Motor neuron (in vitro differentiated cells): ENCODE results near the gene CERS1. TPM values are rescaled to one million over a fixed set of nuclear protein-coding genes. Genes with fewer than 3 reads are reported as not detected.
A peak's percentile ranks its signal among the peaks of the same experiment; 100 is the strongest.

Experiments used
- ATAC-seq, 8 experiments: fragments of 200-7000 bp; cut with Tn5 transposase; replicated peaks in 6 of 8; 2 replicates each; pipeline ENCODE4 v1.8.0; 2021; ENCODE audit warnings: mild to moderate bottlenecking in 8 of 8, moderate library complexity in 8 of 8
- H3K27ac ChIP-seq, 2 donors: fragments of 250-450 bp; sonication (Bioruptor Pico); 2 replicates each; pipeline ENCODE4 v1.9.0; 2021; ENCODE audit warnings: antibody characterized with exemption in 2 of 2, mild to moderate bottlenecking in 2 of 2, moderate library complexity in 1 of 2
- H3K4me1 ChIP-seq, 2 donors: fragments of 250-450 bp; sonication (Bioruptor Pico); replicated peaks in 1 of 2; 2 replicates each; pipeline ENCODE4 v1.6.1; 2021; ENCODE audit warnings: antibody characterized with exemption in 2 of 2, mild to moderate bottlenecking in 2 of 2, moderate library complexity in 1 of 2
- H3K4me3 ChIP-seq, 5 donors: fragments of 250-450 bp; sonication (Bioruptor Pico); 2 replicates each; pipeline ENCODE4 v1.9.0; 2021; ENCODE audit warnings: antibody characterized with exemption in 5 of 5, mild to moderate bottlenecking in 5 of 5, moderate library complexity in 4 of 5
- WGBS, 10 experiments: fragments of 450-650 bp; shearing (Covaris generic); methylation state at CpG; one replicate each; pipeline ENCODE4 v1.0.0; 2022; 5-methylcytosine and 5-hydroxymethylcytosine counted together
- in situ Hi-C, 9 experiments: fragments of 400-800 bp; cut with MboI; loops; one replicate each; pipeline ENCODE4 v1.15.0; 2021; ENCODE audit warnings: low sequenced_read_pairs in 9 of 9, low pct_unique_long_range_greater_than_20kb in 2 of 9; ENCODE audit not compliant: unreplicated experiment in 9 of 9
- total RNA-seq, 8 experiments: library from RNA; unstranded; fragments of 300-600 nt; gene quantifications; 2 replicates each; pipeline versions ENCODE4 v1.2.3 to v1.2.4, GENCODE V29; 2022

CERS1 gene
- total RNA-seq, 8 experiments from 2014 or later: 1.2 to 42.1 (median 14.2) TPM

- ATAC-seq: no peak
- in situ Hi-C loops: loop anchor here in 4 of 9 experiments (10.0 to 25.0 kb wide), 3 partner anchors 247 to 380 kb away; partner anchors contain the start of gene REX1BD (in 3 of the 4)
Observed at GRCh38 chr19:18842166-18842565, 53.8 kb downstream of the CERS1 start.

DNA sequence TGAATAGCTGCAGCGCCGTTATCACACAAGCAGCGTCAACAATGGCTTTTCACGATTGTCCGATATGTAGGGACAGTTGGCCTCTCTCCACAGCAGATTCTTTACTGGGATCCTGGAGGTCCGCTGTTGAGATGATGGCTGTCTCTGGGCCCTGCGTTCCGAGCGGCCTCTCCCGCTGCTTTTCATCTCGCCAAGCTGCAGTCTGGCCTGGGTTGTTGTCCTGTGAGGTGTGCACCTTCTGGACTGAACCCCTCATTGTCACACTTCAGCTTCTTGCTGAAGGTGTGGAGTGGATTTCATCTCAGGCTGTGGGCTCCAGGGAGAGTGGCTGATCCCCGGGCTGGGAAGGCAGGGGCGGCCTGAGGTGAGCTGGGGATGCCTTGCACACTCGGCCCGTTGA, 54.6 kb downstream of the CERS1 start:
- Histone ChIP-seq H3K4me1 (peaks cover 18% of the 10 kb centered on the region in 2 donors), H3K27ac (no peak overlapping the region), H3K4me3 (no peak overlapping the region)
- WGBS, 10 experiments: 79 to 100% (median 90%) methylated on average over 1 to 8 of the region's 15 CpGs; no CpG with 5 or more reads in 2 of the 10 experiments
- in situ Hi-C loops: loop anchor here in 4 of 9 experiments (10.0 to 25.0 kb wide), 3 partner anchors 247 to 379 kb away; partner anchors contain the start of gene REX1BD (in 3 of the 4)
- peak in 2 of 8 experiments; percentile 10 to 15 for ATAC-seq

More at GRCh38 chr19:18842166-18842565, 53.8 kb downstream of the CERS1 start:
- peaks cover 18 to 21% of the 10 kb centered on the region in 2 donors for H3K4me1 ChIP-seq
- WGBS, 10 experiments: 37 to 100% (median 71%) methylated on average over 1 to 4 of the region's 7 CpGs; no CpG with 5 or more reads in 3 of the 10 experiments
- H3K4me3 ChIP-seq: no peak overlapping the region
- H3K27ac ChIP-seq: no peak overlapping the region

- H3K4me3 ChIP-seq: no peak overlapping the region
- peaks cover 18% of the 10 kb centered on the region in 2 donors for H3K4me1 ChIP-seq
- ATAC-seq: peak in 5 of 8 experiments; percentile 26 to 56 (median 35)
- H3K27ac ChIP-seq: peak overlapping the region in 1 of 2 donors; percentile 17
- in situ Hi-C loops: loop anchor here in 4 of 9 experiments (10.0 to 25.0 kb wide), 3 partner anchors 246 to 378 kb away; partner anchors contain the start of gene REX1BD (in 3 of the 4)
- 46 to 100% (median 66%) methylated on average over 1 to 12 of the region's 26 CpGs; no CpG with 5 or more reads in 3 of the 10 experiments for WGBS, 10 experiments
Observed at GRCh38 chr19:18840288-18841267, 55.4 kb downstream of the CERS1 start.

GRCh38 chr19:18839465-18840287, 56.3 kb downstream of the CERS1 start:
- 17 to 100% (median 85%) methylated on average over 1 to 4 of the region's 15 CpGs; no CpG with 5 or more reads in 6 of the 10 experiments for WGBS, 10 experiments
- Histone ChIP-seq H3K27ac (no peak overlapping the region), H3K4me1 (peaks cover 18% of the 10 kb centered on the region in 2 donors), H3K4me3 (no peak overlapping the region)
- in situ Hi-C loops: loop anchor here in 4 of 9 experiments (10.0 to 25.0 kb wide), 3 partner anchors 245 to 377 kb away; partner anchors contain the start of gene REX1BD (in 3 of the 4)
- ATAC-seq: peak in 5 of 8 experiments; percentile 14 to 27 (median 15)

DNA sequence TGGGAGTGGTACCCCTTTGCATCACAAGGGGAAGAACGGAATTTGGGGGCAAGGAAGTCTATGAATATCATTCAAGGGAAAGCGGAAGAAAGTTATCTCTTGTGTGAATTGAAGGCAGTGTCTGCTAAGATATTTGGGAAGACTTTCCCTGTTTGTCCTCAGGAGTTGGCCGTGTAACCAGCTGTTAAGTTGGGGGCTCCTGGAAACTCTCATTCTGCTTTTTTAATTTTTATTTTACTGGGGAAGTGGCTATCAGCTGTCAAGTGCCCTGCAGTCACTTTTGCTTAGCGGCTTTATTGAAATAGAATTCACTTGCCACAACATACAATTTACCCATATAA, 61.3 kb downstream of the CERS1 start:
- peak overlapping the region in 1 of 5 donors; percentile 73 for H3K4me3 ChIP-seq
- 60 to 100% (median 89%) methylated on average over 1 to 4 of the region's 4 CpGs; no CpG with 5 or more reads in 2 of the 10 experiments for WGBS, 10 experiments

GRCh38 chr19:18833849-18834643, 61.9 kb downstream of the CERS1 start:
- no peak for ATAC-seq
- H3K4me3 ChIP-seq: peak overlapping the region; percentile 64 to 96 (median 82)
- H3K4me1 ChIP-seq: peaks cover 12 to 16% of the 10 kb centered on the region in 2 donors
- WGBS, 10 experiments: 6 to 47% (median 25%) methylated on average over 2 to 16 of the region's 18 CpGs
- H3K27ac ChIP-seq: no peak overlapping the region
- in situ Hi-C loops: loop anchor here in 3 of 9 experiments (25.0 kb wide), 2 partner anchors 247 to 372 kb away; partner anchors contain the start of gene REX1BD (in 3 of the 3)

More for the DNA sequence above, 61.3 kb downstream of the CERS1 start:
- in situ Hi-C loops: loop anchor here in 3 of 9 experiments (25.0 kb wide), 2 partner anchors 247 to 372 kb away; partner anchors contain the start of gene REX1BD (in 3 of the 3)
- Histone ChIP-seq H3K27ac (no peak overlapping the region), H3K4me1 (peaks cover 15 to 16% of the 10 kb centered on the region in 2 donors)
- no peak for ATAC-seq

DNA sequence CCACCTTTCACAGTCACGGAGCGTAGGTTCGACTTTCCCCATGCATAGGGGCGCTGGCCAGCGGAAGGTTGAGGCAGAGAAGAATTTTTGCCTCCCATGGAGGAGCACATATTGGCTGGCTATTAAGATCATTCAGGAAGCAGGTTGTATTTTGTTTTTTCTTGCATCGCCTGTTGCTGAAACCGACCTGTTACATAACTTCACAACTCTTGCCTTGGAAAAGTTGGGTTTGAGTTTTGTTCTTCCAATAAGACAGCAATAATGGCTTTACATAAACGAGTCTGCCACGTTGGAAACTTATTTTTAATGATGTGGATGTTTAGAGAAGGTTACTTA, 62.8 kb downstream of the CERS1 start:
- 0 to 18% (median 0%) methylated on average over 1 to 7 of the region's 9 CpGs; no CpG with 5 or more reads in 3 of the 10 experiments for WGBS, 10 experiments
- ATAC-seq: peak in 3 of 8 experiments; percentile 3 to 6 (median 3)
- Histone ChIP-seq H3K4me1 (peaks cover 12 to 16% of the 10 kb centered on the region in 2 donors), H3K27ac (no peak overlapping the region), H3K4me3 (peak overlapping the region; percentile 64 to 96 (median 82))
- in situ Hi-C loops: loop anchor here in 3 of 9 experiments (25.0 kb wide), 2 partner anchors 246 to 371 kb away; partner anchors contain the start of gene REX1BD (in 3 of the 3)

DNA sequence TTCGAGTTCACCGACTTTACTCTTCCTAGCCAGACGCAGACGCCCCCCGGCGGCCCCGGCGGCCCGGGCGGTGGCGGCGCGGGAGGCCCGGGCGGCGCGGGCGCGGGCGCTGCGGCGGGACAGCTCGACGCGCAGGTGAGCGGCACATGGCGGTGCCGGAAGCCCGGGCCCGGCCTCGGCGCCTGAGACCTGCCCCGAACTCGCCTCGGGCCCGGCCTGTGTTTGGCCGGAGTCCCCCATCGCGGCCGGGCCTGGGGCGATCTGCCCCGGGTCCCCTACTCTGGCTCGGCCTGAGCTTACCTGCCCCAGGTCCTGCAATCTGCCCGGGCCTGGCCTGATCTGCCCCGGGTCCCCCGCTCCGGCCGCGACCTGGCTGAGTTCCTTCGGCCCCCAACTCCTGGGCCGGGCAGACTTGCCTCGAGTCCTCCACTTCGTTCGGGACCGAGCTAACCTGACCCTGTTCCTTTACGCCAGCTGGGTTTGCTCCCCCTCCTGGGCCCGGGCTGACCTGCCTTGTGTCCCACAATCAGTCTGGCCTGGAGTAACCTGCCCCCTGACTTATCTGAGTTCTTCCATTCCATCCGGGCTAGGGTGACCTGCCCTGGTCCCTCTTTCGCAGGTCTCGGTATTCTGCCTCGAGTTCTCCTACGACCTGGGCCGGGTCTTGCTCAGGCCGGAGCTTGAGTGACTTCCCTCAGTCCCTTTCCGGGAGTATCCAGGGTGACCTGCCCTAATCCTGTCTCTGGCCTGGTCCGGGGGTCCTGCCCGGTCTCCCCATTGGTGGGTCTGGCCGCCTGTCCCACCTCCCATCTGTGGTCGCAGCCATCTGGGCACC, 63.4 kb downstream of the CERS1 start:
- peak overlapping the region in 1 of 2 donors; percentile 82 for H3K27ac ChIP-seq
- in situ Hi-C loops: loop anchor here in 3 of 9 experiments (25.0 kb wide), 2 partner anchors 245 to 370 kb away; partner anchors contain the start of gene REX1BD (in 3 of the 3)
- peak in 7 of 8 experiments; percentile 15 to 59 (median 31) for ATAC-seq
- 0 to 10% (median 0%) methylated on average over 1 to 30 of the region's 69 CpGs; no CpG with 5 or more reads in 3 of the 10 experiments for whole genome bisulfite sequencing, 10 experiments
- peak overlapping the region; percentile 64 to 96 (median 82) for H3K4me3 ChIP-seq
- H3K4me1 ChIP-seq: peaks cover 12 to 16% of the 10 kb centered on the region in 2 donors

DNA sequence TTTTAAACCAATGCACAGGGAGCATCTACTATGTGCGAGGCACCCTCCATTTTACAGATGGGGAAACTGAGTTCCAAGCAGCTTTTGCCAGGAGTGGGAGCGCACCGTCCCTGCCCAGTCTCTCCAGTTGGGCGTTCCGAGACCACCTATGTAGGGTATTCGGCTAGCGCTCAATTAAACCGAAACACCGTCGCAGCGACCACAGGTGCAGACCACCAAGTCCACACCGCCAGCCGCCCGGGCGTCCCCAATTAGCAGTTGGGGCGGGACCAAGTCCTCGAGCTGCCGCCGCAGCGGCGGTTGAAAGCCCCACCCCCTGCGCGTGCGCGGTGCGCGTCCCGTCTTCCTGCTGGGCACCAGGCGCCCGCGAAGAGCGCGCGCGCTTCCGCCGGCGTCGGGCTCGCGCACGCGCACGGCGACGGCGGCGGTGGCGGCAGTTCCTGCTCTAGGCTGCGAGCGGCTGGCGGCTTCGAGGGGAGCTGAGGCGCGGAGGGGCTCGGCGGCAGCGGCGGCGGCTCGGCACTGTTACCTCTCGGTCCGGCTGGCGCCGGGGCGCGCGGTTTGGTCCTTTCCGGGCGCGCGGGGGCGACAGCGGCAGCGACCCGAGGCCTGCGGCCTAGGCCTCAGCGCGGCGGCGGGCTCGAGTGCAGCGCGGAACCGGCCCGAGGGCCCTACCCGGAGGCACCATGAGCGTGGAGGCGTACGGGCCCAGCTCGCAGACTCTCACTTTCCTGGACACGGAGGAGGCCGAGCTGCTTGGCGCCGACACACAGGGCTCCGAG, 64.2 kb downstream of the CERS1 start, which contains the start of gene UPF1:
Gene UPF1, plus strand, starts transcription at position 436 of the 782 bp plus-strand sequence. Its CDS starts 251 bp downstream, at position 687.
- 0 to 8% (median 0%) methylated on average over 3 to 17 of the region's 96 CpGs; no CpG with 5 or more reads in 7 of the 10 experiments for WGBS, 10 experiments

DNA sequence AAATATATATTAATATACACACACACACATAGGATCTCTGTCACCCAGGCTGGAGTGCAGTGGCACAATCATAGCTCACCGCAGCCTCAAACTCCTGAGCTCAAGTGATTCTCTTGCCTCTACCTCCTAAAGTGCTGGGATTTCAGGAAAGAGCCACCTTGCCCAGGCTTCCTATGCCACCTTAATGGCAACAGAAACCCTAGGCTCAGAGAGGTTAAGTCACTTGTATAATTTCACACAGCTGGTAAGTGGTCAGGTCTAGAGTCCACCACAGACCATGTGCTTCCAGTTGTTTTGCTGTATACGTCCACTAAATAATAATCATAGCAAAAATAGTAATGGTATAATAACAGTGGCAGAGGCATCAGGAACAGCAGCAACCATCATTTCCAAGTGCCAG, 65.5 kb downstream of the CERS1 start:
- H3K4me1 ChIP-seq: peaks cover 12 to 16% of the 10 kb centered on the region in 2 donors
- no peak for ATAC-seq
- WGBS, 10 experiments: 50 to 100% (median 92%) methylated on average over 1 to 2 of the region's 2 CpGs; no CpG with 5 or more reads in 4 of the 10 experiments
- no peak overlapping the region for H3K4me3 ChIP-seq
- in situ Hi-C loops: loop anchor here in 3 of 9 experiments (25.0 kb wide), 2 partner anchors 243 to 368 kb away; partner anchors contain the start of gene REX1BD (in 3 of the 3)
- H3K27ac ChIP-seq: no peak overlapping the region

More for the DNA sequence above, 64.2 kb downstream of the CERS1 start, which contains the start of gene UPF1:
- H3K4me3 ChIP-seq: peak within 1 kb of the TSS; percentile 64 to 96 (median 82)
- peaks cover 12 to 16% of the 10 kb centered on the region in 2 donors for H3K4me1 ChIP-seq
- H3K27ac ChIP-seq: peak within 1 kb of the TSS; percentile 43 to 82
- in situ Hi-C loops: loop anchor here in 3 of 9 experiments (25.0 kb wide), 2 partner anchors 244 to 369 kb away; partner anchors contain the start of gene REX1BD (in 3 of the 3)
- peak; percentile 80 to 94 (median 92) for ATAC-seq
